AG10803 (cell line): Measurements from ENCODE around the gene HCN3.

Experiments used
- DNase-seq: peaks from one replicate; pipeline ENCODE4 v3.0.0; 2010; ENCODE audit warnings: low read depth
- H3K4me3 ChIP-seq: 2 replicates; pipeline ENCODE4 v1.5.1; 2011; ENCODE audit warnings: mild to moderate bottlenecking, low read length, control low read depth
- TF ChIP-seq, protein P1 (sequence below): conservative IDR thresholded peaks from 2 replicates; pipeline ENCODE4 v1.5.1; 2011; ENCODE audit warnings: mild to moderate bottlenecking, low read length, control low read depth, inconsistent platforms

The HCN3 gene

DNA sequence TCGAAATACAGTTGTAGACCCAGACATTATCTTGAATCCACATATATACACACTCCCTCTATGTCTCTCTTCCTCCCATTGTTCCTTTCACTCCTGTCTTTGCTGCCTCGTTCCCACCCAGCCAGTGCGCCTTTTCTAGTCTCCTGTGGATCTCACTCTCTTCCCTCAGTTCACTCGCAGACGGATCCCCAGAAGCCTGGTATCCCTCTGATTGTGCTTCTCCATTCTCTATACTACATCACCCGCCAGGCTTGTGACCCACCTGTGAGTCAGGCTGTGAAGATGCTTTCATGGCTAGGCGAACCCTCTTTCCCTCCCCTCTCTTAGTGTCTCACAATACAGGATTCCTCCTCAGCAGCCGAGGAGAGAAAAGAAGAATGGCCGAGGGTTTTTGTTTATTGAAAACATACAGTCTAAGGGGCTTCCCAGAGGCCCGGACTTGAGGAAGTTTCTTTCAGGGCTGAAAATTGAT, 1.5 kb downstream of the HCN3 start:
- TF ChIP-seq, protein P1, sequence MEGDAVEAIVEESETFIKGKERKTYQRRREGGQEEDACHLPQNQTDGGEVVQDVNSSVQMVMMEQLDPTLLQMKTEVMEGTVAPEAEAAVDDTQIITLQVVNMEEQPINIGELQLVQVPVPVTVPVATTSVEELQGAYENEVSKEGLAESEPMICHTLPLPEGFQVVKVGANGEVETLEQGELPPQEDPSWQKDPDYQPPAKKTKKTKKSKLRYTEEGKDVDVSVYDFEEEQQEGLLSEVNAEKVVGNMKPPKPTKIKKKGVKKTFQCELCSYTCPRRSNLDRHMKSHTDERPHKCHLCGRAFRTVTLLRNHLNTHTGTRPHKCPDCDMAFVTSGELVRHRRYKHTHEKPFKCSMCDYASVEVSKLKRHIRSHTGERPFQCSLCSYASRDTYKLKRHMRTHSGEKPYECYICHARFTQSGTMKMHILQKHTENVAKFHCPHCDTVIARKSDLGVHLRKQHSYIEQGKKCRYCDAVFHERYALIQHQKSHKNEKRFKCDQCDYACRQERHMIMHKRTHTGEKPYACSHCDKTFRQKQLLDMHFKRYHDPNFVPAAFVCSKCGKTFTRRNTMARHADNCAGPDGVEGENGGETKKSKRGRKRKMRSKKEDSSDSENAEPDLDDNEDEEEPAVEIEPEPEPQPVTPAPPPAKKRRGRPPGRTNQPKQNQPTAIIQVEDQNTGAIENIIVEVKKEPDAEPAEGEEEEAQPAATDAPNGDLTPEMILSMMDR, result no peak
- H3K4me3 ChIP-seq, result no peak overlapping the region
- no peak for DNase-seq

GRCh38 chr1:155279268-155279667, 2.0 kb downstream of the HCN3 start:
- no peak for DNase-seq
- H3K4me3 ChIP-seq, result no peak overlapping the region
- TF ChIP-seq, protein P1, result no peak

DNA sequence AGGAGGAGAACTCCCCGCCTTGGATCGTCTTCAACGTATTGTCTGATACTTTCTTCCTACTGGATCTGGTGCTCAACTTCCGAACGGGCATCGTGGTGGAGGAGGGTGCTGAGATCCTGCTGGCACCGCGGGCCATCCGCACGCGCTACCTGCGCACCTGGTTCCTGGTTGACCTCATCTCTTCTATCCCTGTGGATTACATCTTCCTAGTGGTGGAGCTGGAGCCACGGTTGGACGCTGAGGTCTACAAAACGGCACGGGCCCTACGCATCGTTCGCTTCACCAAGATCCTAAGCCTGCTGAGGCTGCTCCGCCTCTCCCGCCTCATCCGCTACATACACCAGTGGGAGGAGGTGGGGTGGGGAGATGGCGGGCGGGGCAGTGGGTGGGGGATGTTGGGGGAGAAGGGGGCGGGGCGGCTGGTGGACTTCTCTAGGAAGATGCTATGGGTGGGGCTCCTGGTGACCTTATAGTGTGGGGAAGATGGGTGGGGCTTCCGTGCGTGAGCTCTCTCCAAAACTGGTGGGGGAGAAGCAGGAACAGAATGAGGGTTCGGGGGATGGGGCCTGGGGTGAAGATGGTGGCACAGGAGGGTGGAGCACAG, 5.3 kb downstream of the HCN3 start:
- TF ChIP-seq, protein P1, result no peak
- no peak overlapping the region for H3K4me3 ChIP-seq
- DNase-seq, result no peak

DNA sequence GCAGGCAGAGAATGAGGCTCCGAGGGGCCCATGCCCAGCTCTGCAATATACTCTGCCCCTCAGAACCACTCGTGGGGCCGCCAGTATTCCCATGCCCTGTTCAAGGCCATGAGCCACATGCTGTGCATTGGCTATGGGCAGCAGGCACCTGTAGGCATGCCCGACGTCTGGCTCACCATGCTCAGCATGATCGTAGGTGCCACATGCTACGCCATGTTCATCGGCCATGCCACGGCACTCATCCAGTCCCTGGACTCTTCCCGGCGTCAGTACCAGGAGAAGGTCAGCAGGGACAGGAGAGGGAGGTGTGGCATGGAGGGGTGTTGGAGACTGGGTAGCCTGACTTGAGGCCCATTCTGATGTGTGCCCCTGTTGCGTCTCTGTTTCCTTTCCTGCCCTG, 7.2 kb downstream of the HCN3 start:
- DNase-seq, result no peak
- TF ChIP-seq, protein P1, result no peak
- no peak overlapping the region for H3K4me3 ChIP-seq

DNA sequence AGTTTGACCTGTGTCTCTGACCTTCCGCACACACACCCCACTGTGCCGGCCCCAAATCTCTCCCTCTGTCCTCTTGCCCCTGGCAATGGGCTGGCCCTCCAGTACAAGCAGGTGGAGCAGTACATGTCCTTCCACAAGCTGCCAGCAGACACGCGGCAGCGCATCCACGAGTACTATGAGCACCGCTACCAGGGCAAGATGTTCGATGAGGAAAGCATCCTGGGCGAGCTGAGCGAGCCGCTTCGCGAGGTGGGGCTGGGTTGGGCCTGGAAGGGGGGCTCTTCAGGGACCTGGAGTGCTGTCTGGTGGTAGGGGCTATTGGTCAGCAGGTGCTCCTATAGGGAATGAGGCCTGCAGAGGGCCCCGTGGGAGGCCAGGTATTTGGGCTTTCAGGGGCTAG, 7.8 kb downstream of the HCN3 start:
- TF ChIP-seq, protein P1, result no peak
- DNase-seq, result no peak
- no peak overlapping the region for H3K4me3 ChIP-seq

DNA sequence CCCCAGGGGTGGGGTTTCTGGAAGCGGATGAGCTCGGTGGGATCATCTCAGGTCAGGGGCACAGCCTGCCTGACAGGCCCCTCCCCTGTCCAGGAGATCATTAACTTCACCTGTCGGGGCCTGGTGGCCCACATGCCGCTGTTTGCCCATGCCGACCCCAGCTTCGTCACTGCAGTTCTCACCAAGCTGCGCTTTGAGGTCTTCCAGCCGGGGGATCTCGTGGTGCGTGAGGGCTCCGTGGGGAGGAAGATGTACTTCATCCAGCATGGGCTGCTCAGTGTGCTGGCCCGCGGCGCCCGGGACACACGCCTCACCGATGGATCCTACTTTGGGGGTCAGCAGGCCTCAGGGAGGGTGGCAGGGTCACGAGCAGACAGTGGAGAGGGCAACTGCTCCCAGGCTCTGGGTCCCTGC, 8.4 kb downstream of the HCN3 start:
- H3K4me3 ChIP-seq, result no peak overlapping the region
- no peak for DNase-seq
- TF ChIP-seq, protein P1, result no peak

DNA sequence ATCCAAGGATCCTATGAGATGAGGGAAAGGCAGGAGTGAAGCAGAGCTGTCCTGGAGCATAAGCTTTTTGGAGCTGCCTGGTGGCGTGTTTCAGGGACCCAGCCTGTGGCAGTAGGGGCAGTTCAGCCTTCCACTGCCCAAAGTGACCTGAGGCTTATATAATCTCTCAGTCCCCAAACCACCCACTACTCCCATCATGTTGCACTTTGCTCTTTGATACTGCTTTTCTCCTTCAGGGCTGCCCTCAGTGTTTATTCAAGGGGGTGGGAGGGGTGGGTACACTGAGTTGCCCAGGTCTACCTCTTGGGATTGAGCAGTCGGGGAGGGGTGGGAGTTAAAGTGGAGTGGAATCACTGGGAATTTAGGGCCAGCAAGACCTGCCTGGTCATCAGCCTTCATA, 9.3 kb downstream of the HCN3 start:
- no peak for DNase-seq
- no peak overlapping the region for H3K4me3 ChIP-seq
- TF ChIP-seq, protein P1, result no peak
